ENCODE results near the gene HEY2.
"Not testable (repeated sequence)": the region's sequence is repeated elsewhere in the genome, so short reads cannot be mapped to it uniquely, and the experiment has no call there.

HEY2 gene

GRCh38 chr6:125749173-125749864 lies at the start of gene HEY2:
HEY2 (plus strand) TSS chr6:125749632; CDS start chr6:125749777, 145 bp downstream.
- intact Hi-C loops (cut with DNase I) = loop anchor here (5.0 to 10.0 kb wide), 2 partner anchors 47 to 135 kb away; no protein-coding TSS in a partner anchor
- DNase-seq = peak; percentile 82 to 98 (median 95)

GRCh38 chr6:125700581-125701353 lies 48.7 kb upstream of the HEY2 start:
- DNase-seq = peak in 40 of 42 donors; percentile 4 to 80 (median 45)
- intact Hi-C loops (cut with DNase I) = loop anchor here (5.0 kb wide), 1 partner anchor 47 kb away; the partner anchor contains the start of gene HEY2

DNA sequence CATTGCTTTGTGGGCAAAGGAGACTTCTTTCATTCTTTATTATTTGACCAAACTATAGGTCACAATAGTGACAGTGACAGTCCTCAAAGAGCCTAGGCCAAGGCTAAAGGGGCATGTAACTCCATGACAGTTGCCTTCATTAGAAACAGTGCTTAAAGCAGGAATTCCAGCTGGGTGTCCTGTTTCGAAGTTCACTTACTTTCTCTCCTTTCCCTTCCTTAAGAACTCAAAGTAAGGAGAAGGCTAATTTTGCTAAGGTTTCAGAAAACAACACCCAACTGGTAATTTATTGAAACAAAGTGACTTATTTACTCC lies 48.1 kb upstream of the HEY2 start:
- DNase-seq = no peak
- intact Hi-C loops (cut with DNase I) = loop anchor here (5.0 kb wide), 1 partner anchor 46 kb away; the partner anchor contains the start of gene HEY2

DNA sequence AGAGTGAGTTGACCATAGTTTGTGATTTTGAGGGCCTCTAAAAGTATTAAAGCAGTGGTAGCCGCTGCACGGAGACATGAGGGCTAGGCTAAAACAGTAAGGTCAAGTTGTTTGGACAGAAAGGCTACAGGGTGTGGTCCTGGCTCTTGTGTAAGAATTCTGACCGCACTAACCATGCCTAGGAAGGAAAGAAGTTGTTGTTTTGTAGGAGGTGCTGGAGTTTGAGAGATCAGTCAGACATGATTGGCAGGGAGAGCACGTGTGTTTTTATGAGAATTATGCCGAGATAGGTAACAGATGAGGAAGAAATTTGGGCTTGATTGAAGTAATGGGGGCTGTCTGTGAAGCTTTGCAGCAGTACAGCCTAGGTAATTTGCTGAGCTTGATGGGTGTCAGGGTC lies 45.5 kb upstream of the HEY2 start:
- intact Hi-C loops (cut with DNase I) = loop anchor here (5.0 kb wide), 1 partner anchor 43 kb away; the partner anchor contains the start of gene HEY2

DNA sequence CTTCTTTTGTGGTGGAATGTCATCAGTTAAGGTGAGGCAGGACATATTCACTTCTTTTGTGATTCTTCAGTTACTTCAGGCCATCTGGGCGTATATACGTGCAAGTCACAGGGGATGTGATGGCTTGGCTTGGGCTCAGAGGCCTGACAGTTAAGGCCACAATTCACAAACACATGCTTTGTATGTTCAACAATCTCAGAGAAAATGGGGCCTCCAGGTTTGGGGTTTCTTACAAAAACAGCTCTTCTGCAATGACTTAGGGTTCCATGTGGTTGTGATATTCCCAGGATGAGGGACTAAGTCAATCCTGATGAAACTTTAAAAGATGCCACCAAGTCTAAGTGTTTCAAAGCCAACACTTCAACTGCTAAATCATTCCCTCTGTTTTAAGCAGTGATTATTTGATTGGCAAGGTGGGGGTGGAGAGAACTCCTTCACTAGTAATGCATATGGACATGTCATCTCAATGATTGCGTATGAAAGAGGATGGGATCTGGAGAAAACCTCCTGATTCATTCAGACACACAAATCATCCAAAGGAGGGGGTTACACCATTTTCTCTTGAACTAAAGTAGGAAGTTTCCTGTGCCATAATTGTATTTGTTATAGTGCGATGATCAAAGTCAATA lies 41.7 kb upstream of the HEY2 start:
- intact Hi-C loops (cut with DNase I) = no loop called here
- DNase-seq = no peak

More for the DNA sequence above, 45.5 kb upstream of the HEY2 start:
- not testable (repeated sequence) for DNase-seq

DNA sequence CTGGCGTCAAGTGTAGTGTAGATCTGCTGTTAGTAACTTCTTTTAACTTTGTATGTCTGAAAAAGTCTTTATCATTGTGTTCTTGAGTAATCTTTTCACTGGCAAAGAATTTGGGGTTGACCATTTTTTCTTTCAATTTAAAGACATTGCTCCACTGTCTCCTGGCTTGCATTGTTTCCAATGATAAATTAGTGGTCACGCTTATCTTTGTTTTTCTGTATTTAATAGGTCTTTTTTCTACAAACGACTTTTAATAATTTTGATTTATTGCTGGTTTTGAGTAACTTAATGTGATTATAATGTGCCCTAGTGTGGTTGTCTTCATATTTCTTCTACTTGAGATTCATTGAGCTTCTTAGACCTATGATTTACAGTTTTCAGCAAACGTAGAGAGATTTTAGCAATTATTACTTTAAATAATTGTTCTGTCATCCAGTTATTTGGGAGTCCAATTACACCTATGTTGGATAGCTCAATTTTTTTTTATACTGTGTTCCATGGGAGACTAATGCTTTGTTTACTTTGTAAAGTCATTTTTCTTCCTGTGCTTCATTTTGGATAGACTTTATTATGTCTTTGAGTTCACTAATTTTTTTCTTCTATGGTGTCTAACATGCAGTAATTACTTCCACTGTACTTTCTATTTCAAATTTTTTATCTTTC lies 38.3 kb upstream of the HEY2 start:
- intact Hi-C loops (cut with DNase I) = no loop called here
- no peak for DNase-seq

- no peak for DNase-seq
- intact Hi-C loops (cut with DNase I) = no loop called here
Measured at GRCh38 chr6:125714441-125715090, 34.9 kb upstream of the HEY2 start.

DNA sequence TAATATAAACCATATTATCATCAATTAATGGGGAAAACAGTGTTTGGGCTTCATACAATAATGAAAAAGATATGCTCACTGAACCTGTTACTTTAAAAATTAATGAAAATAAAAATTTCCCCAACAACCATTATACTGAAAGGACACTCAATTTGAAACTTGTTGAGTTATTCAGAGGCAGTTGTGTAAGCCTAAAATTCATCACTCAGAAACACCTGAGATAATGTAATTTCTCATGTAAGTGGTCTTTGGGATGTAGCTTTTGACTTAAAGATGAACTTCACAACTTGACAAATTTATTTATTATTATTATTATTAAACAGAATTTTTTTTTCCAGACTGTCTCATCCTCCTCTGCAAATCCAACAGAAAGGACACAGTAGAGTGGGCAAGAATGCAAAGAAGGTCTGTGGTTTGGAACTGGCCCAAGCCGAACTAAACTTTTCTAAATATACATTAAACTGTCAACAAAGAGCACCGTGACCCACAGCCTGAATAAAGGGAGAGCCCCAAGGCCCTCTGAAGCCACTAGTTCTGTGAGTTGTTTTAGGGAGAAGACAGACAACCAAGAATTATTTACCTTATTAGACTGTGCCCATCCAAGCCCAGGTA lies 32.2 kb upstream of the HEY2 start:
- no peak for DNase-seq
- intact Hi-C loops (cut with DNase I) = no loop called here

DNA sequence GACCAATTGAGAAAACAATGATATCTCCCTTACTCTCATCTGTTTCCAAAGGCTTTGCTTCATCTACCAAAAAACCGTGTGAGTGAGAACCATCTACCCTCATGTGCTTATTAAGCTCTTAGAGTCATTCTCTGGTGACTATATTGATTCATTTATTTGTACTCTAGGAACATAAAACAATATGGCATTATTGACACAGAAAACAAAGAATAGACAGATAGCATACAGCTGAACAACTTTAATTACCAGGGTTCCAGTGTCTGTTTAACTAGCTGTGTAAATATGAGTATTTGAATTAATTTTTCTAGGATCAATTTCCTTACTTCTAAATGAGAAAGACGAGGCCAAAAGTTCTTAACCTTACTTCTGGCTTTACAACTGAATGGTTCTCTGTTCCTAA lies 31.3 kb upstream of the HEY2 start:
- intact Hi-C loops (cut with DNase I) = no loop called here
- DNase-seq = no peak

DNA sequence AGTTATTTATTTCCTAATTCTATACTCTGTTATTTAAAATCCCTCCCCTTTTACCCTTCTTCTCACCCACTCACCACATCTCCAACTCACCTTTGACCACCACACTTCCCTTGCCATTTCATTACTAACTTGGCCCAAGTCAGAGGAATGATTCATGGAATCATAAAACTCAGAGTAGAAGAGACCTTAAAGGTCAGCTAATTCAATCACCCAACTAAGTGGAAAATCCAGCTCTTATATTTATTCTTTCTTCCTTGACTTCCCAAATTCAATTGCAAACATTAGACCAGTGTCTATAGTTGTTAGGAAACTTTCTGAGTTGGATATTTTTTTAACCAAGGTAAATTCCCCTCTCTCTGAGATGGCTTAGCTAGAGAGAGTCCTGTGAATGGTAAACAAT lies 26.5 kb upstream of the HEY2 start:
- intact Hi-C loops (cut with DNase I) = no loop called here

DNA sequence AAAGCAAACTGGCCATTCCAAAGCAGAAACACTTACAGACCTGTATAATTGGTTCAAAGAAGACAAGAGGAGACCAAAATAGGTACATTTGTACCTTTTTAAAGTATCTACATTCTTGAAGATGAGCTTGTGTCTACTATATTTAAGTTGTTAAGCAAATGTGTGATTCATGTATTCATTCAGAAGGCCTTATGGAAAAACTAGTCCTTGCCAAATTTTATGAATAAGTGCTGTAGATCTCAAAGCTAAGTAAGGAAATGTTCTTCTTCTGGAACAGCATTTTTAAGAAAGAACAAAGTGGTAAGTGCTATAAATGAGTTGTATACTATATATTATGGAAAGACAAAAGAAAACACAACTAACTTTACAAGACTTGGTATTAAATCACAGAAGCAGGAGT lies 22.2 kb upstream of the HEY2 start:
- intact Hi-C loops (cut with DNase I) = no loop called here
- no peak for DNase-seq

More for the DNA sequence above, 26.5 kb upstream of the HEY2 start:
- DNase-seq = no peak

- DNase-seq = no peak
- intact Hi-C loops (cut with DNase I) = no loop called here
Measured at GRCh38 chr6:125728739-125729138, 20.7 kb upstream of the HEY2 start.

DNA sequence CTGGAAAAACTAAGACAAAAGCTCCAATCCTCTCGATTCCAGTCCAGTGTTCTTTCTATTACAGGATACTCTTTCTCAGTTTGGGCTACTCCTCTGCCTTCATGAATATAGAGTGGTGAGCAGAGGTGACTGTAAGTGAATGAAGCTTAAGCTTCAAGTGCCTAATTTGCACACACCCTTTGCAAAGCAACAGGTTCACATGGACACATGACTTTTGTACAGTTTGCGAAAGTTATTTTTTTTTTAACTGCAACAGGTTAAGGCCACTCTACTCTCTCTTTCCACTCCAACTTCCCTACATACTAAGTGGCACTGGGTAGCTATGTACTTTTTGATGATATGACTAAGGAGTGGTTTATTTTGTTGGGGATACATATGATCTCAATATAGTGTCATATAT lies 19.4 kb upstream of the HEY2 start:
- intact Hi-C loops (cut with DNase I) = no loop called here
- no peak for DNase-seq

- intact Hi-C loops (cut with DNase I) = no loop called here
- DNase-seq = no peak
Measured at GRCh38 chr6:125732398-125732797, 17.0 kb upstream of the HEY2 start.

DNA sequence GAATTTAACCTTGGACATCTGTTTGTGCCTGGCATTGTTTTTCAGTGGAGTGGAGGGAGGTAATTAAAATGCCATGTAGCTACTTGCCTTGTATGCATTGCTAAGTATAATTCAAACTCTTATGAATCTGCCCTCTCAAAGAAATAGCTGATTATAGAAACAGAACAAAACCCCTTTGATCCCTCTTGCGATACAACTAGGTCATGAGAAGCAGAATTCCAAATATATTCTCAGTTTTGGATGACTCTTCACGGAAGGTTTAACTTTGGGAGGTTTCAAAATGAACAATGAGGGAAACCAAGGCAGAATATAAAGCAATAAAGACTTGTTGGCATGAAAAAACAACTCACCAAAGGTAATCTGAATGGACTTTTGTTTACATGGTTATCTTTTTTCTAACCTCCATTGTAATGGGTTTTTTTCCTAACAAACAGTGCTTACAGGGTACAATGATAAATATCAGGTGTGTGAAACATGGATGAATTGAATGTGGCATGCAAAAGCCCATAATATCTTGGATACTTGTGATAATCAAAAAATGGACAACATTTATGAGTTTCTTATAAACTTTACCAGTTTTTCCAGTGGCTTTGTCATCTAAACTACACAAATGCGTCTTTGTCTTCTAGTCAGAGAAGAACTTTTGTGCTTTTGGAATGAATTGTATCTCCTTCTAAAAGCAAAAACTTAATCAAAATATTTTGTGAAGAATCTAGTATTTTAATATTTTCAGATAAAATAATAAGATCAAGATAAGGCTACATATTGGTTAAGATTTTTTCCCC lies 15.7 kb upstream of the HEY2 start:
- DNase-seq = no peak

DNA sequence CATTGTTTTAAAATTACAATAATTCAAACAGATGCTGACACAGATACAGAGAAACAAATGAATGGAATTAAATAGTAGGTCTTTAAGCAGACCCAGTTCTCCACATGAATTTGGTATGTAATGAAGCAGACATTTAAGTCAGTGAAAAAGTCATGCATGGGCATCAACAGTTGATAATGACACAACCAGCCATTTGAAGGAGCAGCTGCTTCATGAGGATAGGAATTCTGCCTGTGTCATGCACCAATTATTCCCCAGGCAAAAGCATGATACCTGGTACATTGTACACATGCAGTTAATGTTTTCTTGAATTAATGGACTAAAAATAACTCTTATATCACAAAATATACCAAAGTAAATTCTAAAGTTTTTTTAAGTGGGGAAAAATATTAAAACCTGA lies 11.2 kb upstream of the HEY2 start:
- intact Hi-C loops (cut with DNase I) = no loop called here
- DNase-seq = no peak

More for the DNA sequence above, 15.7 kb upstream of the HEY2 start:
- intact Hi-C loops (cut with DNase I) = no loop called here

DNA sequence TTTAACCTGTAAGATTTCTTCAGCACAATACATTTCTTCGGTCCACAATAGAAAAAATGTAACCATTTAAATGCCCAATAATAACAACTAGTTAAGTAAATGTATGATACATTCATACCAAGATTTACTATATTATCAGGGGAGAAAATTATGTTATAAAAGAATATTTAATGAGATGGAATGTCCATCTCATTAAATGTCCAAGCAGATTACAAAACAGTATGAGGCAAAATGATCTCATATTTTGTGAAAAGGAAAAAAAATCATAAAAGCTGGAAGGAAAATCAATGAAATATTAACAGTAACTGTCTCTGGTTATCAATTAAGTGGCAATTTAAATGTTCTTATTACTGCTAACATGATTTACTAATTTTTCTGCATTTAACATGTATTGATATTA lies 10.1 kb upstream of the HEY2 start:
- no peak for DNase-seq
- intact Hi-C loops (cut with DNase I) = no loop called here

GRCh38 chr6:125741336-125741735 lies 8.1 kb upstream of the HEY2 start:
- intact Hi-C loops (cut with DNase I) = loop anchor here (10.0 kb wide), 1 partner anchor 127 kb away; no protein-coding TSS in a partner anchor
- no peak for DNase-seq

Measured in head of caudate nucleus (tissue), 42 donors.